ENCODE measurements around the gene SPATA2L. TPM values are rescaled to one million over a fixed set of nuclear protein-coding genes. Genes with fewer than 3 reads are reported as not detected.

SPATA2L gene
- total and polyA plus RNA-seq, 2 of the 13 experiments (the other 11 are each of a cell fraction or from before 2014, with no cell fraction given) = 9.1 to 20.7 TPM

GRCh38 chr16:89701425-89702406 is at the start of gene SPATA2L (continued):
- no peak for TF ChIP-seq FOXM1 (CRISPR knock-in tag; IDR thresholded peaks at IDR 0.05)
- TF ChIP-seq ZNF513 (CRISPR knock-in tag; conservative IDR thresholded peaks at IDR 0.05) = no peak
- TF ChIP-seq SAP130 (CRISPR knock-in tag; IDR thresholded peaks at IDR 0.05; ENCODE audit: low read depth) = peak; percentile 95
- TF ChIP-seq FOXK1 (CRISPR knock-in tag; IDR thresholded peaks at IDR 0.05; ENCODE audit: borderline replicate concordance, low read depth) = peak; percentile 15; the same call in 1 of the 2 replicates
- TF ChIP-seq PRMT3 (CRISPR knock-in tag; IDR thresholded peaks at IDR 0.05; ENCODE audit: borderline replicate concordance, low read depth) = 0 out of 2 replicates have a peak, but pooled peaks have one; percentile 47
- TF ChIP-seq HNRNPK (IDR thresholded peaks at IDR 0.05; ENCODE audit: low read depth, low read length, poor library complexity, severe bottlenecking) = peak; percentile 51
- TF ChIP-seq CREB3 (CRISPR knock-in tag; IDR thresholded peaks at IDR 0.05) = peak; percentile 89; the same call in 1 of the 2 replicates
- peak; percentile 58 for TF ChIP-seq TFDP2 (CRISPR knock-in tag; IDR thresholded peaks at IDR 0.05)
- 0 out of 2 replicates have a peak, but pooled peaks have one; percentile 46 for TF ChIP-seq ZNF800 (CRISPR knock-in tag; IDR thresholded peaks at IDR 0.05)
- TF ChIP-seq TGIF2 (CRISPR knock-in tag; IDR thresholded peaks at IDR 0.05) = peak; percentile 44; the same call in 1 of the 2 replicates
- TF ChIP-seq ZNF709 (CRISPR knock-in tag; IDR thresholded peaks at IDR 0.05) = peak; percentile 26; the same call in 1 of the 2 replicates
- no peak for TF ChIP-seq ZNF780A (CRISPR knock-in tag; IDR thresholded peaks at IDR 0.05)
- TF ChIP-seq TFDP1 (CRISPR knock-in tag; IDR thresholded peaks at IDR 0.05; ENCODE audit: borderline replicate concordance) = no peak; the same call in none of the 2 replicates
- 0 out of 2 replicates have a peak, but pooled peaks have one; percentile 43 for TF ChIP-seq ZNF710 (CRISPR knock-in tag; IDR thresholded peaks at IDR 0.05; ENCODE audit: borderline replicate concordance)
- peak; percentile 79 for TF ChIP-seq TBX3 (IDR thresholded peaks at IDR 0.05; ENCODE audit: borderline replicate concordance)
- no peak for TF ChIP-seq GPN1 (CRISPR knock-in tag; IDR thresholded peaks at IDR 0.05; ENCODE audit: borderline replicate concordance)
- no peak for TF ChIP-seq RBM22 (optimal IDR thresholded peaks at IDR 0.05; ENCODE audit: low read length)
